OCI-LY1 (cell line): ENCODE measurements around the gene NDUFB7.
"Not testable (repeated sequence)": the region's sequence is repeated elsewhere in the genome, so short reads cannot be mapped to it uniquely, and the experiment has no call there.

Source experiments
- EZH2 ChIP-seq: fragments of 200-600 bp; sonication (generic), shearing (Covaris generic); IDR thresholded peaks from 2 replicates; pipeline ENCODE4 v1.8.0; 2017; ENCODE audit warnings: borderline replicate concordance, mixed run types, mild to moderate bottlenecking, antibody characterized with exemption, low read length, moderate library complexity, mixed read lengths
- TF ChIP-seq, protein P1 (sequence below): fragments of 200-600 bp; sonication (generic), shearing (Covaris generic); IDR thresholded peaks from 2 replicates; pipeline ENCODE4 v1.5.1; 2017; ENCODE audit warnings: mild to moderate bottlenecking, antibody characterized with exemption, low read length, moderate library complexity, mixed read lengths

DNA sequence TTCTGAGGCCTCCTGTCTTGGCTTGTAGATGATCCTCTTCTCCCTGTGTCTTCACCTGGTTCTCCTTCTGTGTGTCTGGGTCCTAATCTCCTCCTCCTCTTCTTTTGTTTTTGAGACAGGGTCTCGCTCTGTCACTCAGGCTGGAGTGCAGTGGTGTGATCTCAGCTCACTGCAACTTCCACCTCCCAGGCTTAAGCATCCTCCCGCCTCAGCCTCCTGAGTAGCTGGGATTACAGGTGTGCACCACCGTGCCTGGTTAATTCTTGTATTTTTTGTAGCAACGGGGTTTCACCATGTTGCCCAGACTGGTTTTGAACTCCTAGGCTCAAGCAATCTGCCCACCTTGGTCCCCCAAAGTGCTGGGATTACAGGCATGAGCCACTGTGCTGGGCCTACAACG, 40.4 kb upstream of the NDUFB7 start:
- TF ChIP-seq, protein P1, sequence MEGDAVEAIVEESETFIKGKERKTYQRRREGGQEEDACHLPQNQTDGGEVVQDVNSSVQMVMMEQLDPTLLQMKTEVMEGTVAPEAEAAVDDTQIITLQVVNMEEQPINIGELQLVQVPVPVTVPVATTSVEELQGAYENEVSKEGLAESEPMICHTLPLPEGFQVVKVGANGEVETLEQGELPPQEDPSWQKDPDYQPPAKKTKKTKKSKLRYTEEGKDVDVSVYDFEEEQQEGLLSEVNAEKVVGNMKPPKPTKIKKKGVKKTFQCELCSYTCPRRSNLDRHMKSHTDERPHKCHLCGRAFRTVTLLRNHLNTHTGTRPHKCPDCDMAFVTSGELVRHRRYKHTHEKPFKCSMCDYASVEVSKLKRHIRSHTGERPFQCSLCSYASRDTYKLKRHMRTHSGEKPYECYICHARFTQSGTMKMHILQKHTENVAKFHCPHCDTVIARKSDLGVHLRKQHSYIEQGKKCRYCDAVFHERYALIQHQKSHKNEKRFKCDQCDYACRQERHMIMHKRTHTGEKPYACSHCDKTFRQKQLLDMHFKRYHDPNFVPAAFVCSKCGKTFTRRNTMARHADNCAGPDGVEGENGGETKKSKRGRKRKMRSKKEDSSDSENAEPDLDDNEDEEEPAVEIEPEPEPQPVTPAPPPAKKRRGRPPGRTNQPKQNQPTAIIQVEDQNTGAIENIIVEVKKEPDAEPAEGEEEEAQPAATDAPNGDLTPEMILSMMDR, result not testable (repeated sequence)
- TF ChIP-seq EZH2, result not testable (repeated sequence)
